Neural crest cell (in vitro differentiated cells): ENCODE results near the gene KLF2. TPM values are rescaled to one million over a fixed set of nuclear protein-coding genes. Genes with fewer than 3 reads are reported as not detected.

Experiments
- DNase-seq: peaks from one replicate; pipeline ENCODE4 v3.0.0; 2021; ENCODE audit warnings: low read depth, mixed read lengths, low spot score
- H3K27ac Mint-ChIP-seq: one replicate; pipeline ENCODE4 v1.8.0; 2021; ENCODE audit warnings: mild to moderate bottlenecking, mixed read lengths; ENCODE audit not compliant: unreplicated experiment
- H3K27me3 Mint-ChIP-seq: 2 replicates; pipeline ENCODE4 v1.8.0; 2021; ENCODE audit warnings: low read depth, mild to moderate bottlenecking, mixed read lengths
- H3K36me3 Mint-ChIP-seq: 2 replicates; pipeline ENCODE4 v1.8.0; 2021; ENCODE audit warnings: low read depth, mild to moderate bottlenecking, mixed read lengths
- H3K4me1 Mint-ChIP-seq: 2 replicates; pipeline ENCODE4 v1.8.0; 2021; ENCODE audit warnings: mixed read lengths
- H3K4me3 Mint-ChIP-seq: one replicate; pipeline ENCODE4 v1.8.0; 2021; ENCODE audit warnings: mild to moderate bottlenecking, mixed read lengths
- H3K9me3 Mint-ChIP-seq: 2 replicates; pipeline ENCODE4 v1.8.0; 2021; ENCODE audit warnings: mixed read lengths
- CTCF ChIP-seq: fragments of 200-600 bp; sonication (generic); conservative IDR thresholded peaks from 2 replicates; pipeline ENCODE4 v1.5.0; 2021; ENCODE audit warnings: antibody characterized with exemption, mild to moderate bottlenecking
- total RNA-seq: library from RNA; stranded (reverse); gene quantifications from 2 replicates; pipeline ENCODE4 v1.2.1, GENCODE V29; 2021

The KLF2 gene
- total RNA-seq, 1 donor from 2014 or later, result 0.54 TPM

- Mint-ChIP-seq H3K9me3 (no peaks in the 10 kb centered on the region), H3K36me3 (no peaks in the 10 kb centered on the region), H3K27me3 (no peaks in the 10 kb centered on the region), H3K4me1 (peaks cover 23% of the 10 kb centered on the region), H3K4me3 (peak overlapping the region; percentile 18), H3K27ac (no peak overlapping the region)
- TF ChIP-seq CTCF, result no peak
- DNase-seq, result no peak
These were observed 37.3 kb downstream of the KLF2 start for GRCh38 chr19:16361926-16362325.

GRCh38 chr19:16363133-16363851 is 38.7 kb downstream of the KLF2 start:
- TF ChIP-seq CTCF, result no peak
- Mint-ChIP-seq H3K36me3 (no peaks in the 10 kb centered on the region), H3K27ac (peak overlapping the region; percentile 19), H3K4me1 (peaks cover 24% of the 10 kb centered on the region), H3K4me3 (no peak overlapping the region), H3K9me3 (no peaks in the 10 kb centered on the region), H3K27me3 (no peaks in the 10 kb centered on the region)
- DNase-seq, result no peak

- no peaks in the 10 kb centered on the region for H3K9me3 Mint-ChIP-seq
- H3K4me1 Mint-ChIP-seq, result peaks cover 24% of the 10 kb centered on the region
- H3K27ac Mint-ChIP-seq, result no peak overlapping the region
- H3K4me3 Mint-ChIP-seq, result no peak overlapping the region
- H3K27me3 Mint-ChIP-seq, result no peaks in the 10 kb centered on the region
- no peak for DNase-seq
- H3K36me3 Mint-ChIP-seq, result no peaks in the 10 kb centered on the region
- no peak for TF ChIP-seq CTCF
These were observed 39.2 kb downstream of the KLF2 start for GRCh38 chr19:16363852-16364230.

- TF ChIP-seq CTCF, result no peak
- Mint-ChIP-seq H3K4me3 (no peak overlapping the region), H3K27me3 (no peaks in the 10 kb centered on the region), H3K9me3 (no peaks in the 10 kb centered on the region), H3K27ac (no peak overlapping the region), H3K4me1 (peaks cover 24% of the 10 kb centered on the region), H3K36me3 (no peaks in the 10 kb centered on the region)
- DNase-seq, result no peak
These were observed 39.7 kb downstream of the KLF2 start for GRCh38 chr19:16364231-16364865.

- Mint-ChIP-seq H3K27ac (no peak overlapping the region), H3K27me3 (no peaks in the 10 kb centered on the region), H3K36me3 (no peaks in the 10 kb centered on the region), H3K9me3 (no peaks in the 10 kb centered on the region), H3K4me3 (no peak overlapping the region), H3K4me1 (peaks cover 20% of the 10 kb centered on the region)
- TF ChIP-seq CTCF, result no peak
- no peak for DNase-seq
These were observed 40.8 kb downstream of the KLF2 start for GRCh38 chr19:16365300-16365996.
